Measurements from ENCODE around the gene ARHGEF16.

Gene ARHGEF16

GRCh38 chr1:3469849-3470649 is 15.6 kb downstream of the ARHGEF16 start:
- DNase-seq = no peak

GRCh38 chr1:3470650-3471355 is 16.3 kb downstream of the ARHGEF16 start:
- DNase-seq = no peak

- DNase-seq = no peak
Observed at GRCh38 chr1:3471356-3472087, 17.1 kb downstream of the ARHGEF16 start.

- no peak for DNase-seq
Observed at GRCh38 chr1:3472088-3472850, 17.8 kb downstream of the ARHGEF16 start.

- DNase-seq = no peak
Observed at GRCh38 chr1:3472906-3473305, 18.4 kb downstream of the ARHGEF16 start.

- DNase-seq = no peak
Observed at GRCh38 chr1:3473381-3473844, 18.9 kb downstream of the ARHGEF16 start.

- DNase-seq = no peak
Observed at GRCh38 chr1:3474016-3474415, 19.6 kb downstream of the ARHGEF16 start.

GRCh38 chr1:3474421-3474820 is 20.0 kb downstream of the ARHGEF16 start:
- no peak for DNase-seq

GRCh38 chr1:3475839-3476573 is 21.5 kb downstream of the ARHGEF16 start:
- DNase-seq = no peak

- no peak for DNase-seq
Observed at GRCh38 chr1:3476666-3477065, 22.2 kb downstream of the ARHGEF16 start.

GRCh38 chr1:3477241-3477995 is 23.0 kb downstream of the ARHGEF16 start:
- no peak for DNase-seq

- DNase-seq = no peak
Observed at GRCh38 chr1:3478187-3478586, 23.7 kb downstream of the ARHGEF16 start.

- DNase-seq = no peak
Observed at GRCh38 chr1:3479511-3480368, 25.3 kb downstream of the ARHGEF16 start.

- DNase-seq = no peak
Observed at GRCh38 chr1:3480369-3480719, 25.9 kb downstream of the ARHGEF16 start.

GRCh38 chr1:3481046-3481445 is 26.6 kb downstream of the ARHGEF16 start:
- no peak for DNase-seq

- DNase-seq = no peak
Observed at GRCh38 chr1:3481836-3482375, 27.4 kb downstream of the ARHGEF16 start.

GRCh38 chr1:3482378-3482849 is 27.9 kb downstream of the ARHGEF16 start:
- no peak for DNase-seq

- DNase-seq = no peak
Observed at GRCh38 chr1:3483380-3483779, 28.9 kb downstream of the ARHGEF16 start.

- no peak for DNase-seq
Observed at GRCh38 chr1:3483801-3484444, 29.5 kb downstream of the ARHGEF16 start.
